ENCODE data around the gene MAGI2.
A peak's percentile ranks its signal among the peaks of the same experiment; 100 is the strongest.

The MAGI2 gene

DNA sequence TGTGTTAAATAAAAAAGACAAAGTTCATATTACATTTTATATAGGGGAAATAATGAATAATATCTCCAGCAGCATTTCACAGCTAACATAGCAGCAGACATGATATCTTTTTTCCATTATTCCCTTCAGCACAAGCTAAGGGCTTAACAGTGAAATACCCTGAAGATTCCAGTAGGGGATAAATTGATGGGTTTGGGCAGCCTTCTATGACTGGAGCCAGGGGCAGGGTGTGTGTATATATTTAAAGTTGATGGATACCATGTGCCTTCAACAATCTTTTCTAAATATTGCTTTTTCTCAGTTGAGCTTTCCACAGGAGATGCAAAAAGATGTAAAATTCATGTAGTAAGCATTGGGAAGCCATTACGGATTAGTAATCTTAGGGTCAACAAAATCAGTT, 151.2 kb downstream of the MAGI2 start:
- no peak for DNase-seq (ENCODE audit: low read depth, low spot score)

DNA sequence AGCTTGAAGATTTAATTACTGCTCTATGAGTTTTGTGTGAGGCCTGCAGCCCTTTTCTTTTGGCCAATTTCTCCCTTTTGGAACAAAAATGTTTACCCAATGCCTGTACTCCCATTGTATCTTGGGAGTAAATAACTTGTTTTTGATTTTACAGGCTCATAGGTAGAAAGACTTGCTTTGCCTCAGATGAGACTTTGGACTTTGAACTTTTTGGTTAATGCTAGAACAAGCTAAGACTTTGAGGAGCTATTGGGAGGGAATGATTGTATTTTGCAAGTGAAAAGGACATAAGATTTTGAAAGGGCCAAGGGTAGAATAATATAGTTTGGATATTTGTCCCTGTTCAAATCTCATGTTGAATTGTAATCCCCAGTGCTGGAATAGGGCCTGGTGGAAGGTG, 152.0 kb downstream of the MAGI2 start:
- DNase-seq (ENCODE audit: low read depth, low spot score), result no peak

DNA sequence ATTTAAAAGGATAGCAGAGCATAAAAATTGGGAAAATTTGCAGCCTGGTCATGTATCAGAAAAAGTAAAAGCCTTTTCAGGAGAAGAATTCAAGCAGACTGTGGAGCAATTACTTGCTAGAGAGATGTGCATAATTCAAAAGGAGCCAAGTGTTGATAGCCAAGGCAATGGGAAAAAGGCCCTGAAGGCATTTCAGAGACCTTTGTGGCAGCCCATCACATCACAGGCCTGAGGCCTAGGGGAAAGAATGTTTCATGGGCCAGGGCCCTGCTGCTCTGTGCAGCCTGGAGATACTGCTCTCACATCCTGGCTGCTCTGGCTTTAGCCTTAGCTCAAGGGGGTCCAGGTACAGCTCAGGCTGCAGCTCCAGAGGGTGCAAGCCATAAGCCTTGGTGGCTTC, 152.9 kb downstream of the MAGI2 start:
- no peak for DNase-seq (ENCODE audit: low read depth, low spot score)

DNA sequence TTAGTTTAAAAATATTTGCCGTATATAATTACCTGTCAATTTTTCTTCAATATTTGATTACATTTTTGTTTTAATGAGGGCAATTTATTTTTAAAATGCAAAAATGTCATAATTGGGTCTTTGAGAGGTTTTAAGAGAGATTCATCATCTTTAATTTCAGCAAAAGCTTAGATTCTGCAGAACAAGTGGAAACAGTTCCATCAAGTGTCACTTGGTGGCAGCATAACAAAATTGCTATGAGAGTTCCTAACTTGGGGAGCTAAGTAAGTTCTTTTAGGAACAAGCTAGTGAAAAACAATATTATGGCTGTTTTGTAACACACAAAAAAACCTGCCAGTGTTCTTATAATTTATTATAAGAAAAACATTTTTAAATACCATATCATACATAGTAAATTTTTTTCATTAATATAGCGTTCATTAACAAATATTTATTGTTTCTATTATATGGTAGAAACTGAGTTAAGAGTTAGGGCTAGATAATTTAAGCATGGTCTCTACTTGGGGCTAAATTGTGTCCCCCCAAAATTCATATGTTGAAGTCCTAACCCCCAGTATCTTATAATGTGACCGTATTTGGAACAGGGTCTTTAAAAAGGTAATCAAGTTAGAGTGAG, 155.2 kb downstream of the MAGI2 start:
- peak; percentile 71 for DNase-seq (ENCODE audit: low read depth, low spot score)

DNA sequence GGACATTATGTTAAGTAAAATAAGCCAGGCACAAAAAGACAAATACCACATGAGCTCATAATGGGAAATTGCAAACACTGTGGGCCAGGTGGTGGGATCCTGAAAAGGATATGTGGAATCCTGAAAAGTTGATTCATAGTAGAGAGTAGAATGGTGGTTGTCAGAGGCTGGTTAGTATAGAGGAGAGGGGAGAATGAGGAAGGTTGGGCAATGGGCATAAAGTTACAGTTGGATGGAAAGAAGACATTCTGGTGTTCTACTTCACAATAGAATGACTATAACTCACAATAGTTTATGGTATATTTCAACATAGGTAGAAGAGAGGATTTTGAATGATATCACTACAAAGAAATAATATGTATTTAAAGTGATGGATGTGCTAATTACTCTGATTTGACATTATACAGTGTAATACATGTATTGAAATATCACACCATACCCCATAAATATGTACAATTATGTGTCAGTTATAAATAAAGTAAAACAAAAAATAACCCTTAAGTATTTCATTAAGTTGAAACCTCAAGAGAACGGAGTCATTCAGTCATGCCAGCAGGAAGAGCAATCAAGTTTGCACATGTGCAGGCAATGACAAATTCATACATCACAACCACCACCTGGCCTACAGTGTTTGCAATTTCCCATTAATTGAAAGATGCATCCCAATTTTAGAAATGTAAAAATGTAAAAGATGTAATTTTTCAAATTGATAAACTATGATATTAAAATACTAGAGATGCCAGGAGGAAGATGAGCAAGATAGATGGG, 156.7 kb downstream of the MAGI2 start:
- DNase-seq (ENCODE audit: low read depth, low spot score), result no peak

DNA sequence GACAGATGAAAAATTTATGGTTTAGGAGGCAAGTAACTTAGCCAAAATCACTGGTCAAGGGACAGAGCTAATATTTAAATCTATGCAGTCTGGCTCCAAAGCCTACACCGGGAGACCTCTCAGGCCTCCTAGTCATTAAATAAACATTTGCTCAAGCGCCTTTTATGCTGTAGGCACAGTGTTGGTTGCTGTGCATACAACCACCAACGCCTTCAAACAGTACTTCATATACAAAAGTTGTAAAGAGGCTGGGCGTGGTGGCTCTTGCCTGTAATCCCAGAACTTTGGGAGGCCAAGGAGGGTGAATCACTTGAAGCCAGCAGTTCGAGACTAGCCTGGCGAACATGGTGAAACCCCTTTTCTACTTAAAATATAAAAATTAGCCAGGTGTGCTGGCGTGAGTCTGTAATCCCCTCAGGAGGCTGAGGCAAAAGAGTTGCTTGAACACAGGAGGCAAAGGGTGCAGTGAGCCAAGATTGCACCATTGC, 159.8 kb downstream of the MAGI2 start:
- DNase-seq (ENCODE audit: low read depth, low spot score), result peak; percentile 57

DNA sequence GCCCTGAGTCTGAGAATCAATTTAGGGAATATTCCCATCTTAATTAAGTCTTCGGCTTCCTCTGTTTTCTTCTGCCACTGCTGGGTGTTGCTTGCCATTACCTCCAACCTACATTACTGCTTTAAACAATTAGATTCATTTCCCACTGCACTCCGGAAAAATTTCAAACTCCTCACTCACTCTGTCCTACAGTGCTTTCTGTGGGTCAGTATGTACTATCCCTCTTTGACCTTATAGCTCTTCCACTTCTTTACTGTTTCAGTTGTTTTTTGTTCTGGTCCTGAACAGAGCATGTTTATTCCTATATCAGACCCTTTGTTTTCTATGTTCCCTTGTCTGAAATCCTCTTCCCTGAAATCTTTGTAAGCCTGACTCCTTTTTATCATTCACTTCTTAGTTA, 160.6 kb downstream of the MAGI2 start:
- no peak for DNase-seq (ENCODE audit: low read depth, low spot score)

DNA sequence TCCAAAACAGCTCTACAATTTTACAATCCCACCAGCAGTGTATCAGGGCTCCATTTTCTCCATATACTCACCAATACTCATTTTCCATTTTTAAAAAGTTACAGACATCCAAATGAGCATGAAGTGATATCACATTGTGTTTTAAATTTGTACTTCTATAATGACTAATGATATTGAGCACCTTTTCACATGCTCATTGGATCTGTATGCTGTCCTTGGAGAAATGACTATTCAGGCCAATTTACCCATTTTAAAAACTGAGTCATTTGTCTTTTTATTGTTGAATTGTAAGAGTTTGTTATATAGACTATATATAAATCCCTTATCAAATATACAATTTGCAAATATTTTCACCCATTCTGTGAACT, 162.0 kb downstream of the MAGI2 start:
- DNase-seq (ENCODE audit: low read depth, low spot score), result no peak

DNA sequence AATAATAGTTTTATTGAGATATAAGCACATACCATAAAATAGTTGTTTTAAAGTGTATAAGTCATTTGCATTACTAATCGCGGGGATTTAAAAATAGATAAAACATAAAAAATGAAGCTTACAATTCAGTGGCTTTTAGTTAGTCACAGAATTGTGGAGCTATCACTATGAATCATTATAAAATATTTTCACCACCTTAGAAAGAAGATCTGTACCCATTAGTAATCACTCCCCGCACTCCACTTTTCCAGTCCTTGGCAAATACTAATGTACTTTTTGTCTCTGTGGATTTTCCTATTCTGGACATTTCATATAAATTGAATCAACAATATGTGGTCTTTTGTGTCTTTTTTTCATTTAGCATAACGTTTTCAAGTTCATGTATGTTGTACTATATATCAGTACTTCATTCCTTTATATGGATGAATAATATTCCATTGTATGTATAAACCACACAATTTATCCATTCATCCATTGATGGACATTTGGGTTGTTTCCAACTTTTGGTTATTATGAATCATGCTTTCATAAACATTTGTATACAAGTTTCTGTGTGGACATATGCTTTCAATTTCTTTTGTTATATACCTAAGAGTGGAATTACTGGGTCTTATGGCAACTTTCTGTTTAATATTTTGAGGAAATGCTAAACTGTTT, 162.5 kb downstream of the MAGI2 start:
- no peak for DNase-seq (ENCODE audit: low read depth, low spot score)

DNA sequence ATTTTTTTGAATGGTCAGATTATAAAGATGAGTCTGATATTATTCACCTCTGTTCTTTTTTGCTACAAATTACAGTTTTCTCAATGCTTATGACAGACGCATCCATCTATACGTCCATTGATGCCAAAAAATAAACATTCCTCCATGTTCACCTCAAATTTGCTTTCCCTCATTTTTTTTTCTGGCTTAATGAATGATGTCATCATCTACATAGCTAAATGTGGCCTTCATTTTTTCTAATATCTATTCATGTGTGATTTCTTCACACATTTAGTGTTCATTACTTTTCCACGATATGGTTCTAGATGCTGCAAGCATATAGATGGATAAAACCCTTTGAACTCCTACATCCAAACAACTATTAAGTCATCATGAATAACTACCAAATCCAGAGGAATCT, 163.1 kb downstream of the MAGI2 start:
- no peak for DNase-seq (ENCODE audit: low read depth, low spot score)

DNA sequence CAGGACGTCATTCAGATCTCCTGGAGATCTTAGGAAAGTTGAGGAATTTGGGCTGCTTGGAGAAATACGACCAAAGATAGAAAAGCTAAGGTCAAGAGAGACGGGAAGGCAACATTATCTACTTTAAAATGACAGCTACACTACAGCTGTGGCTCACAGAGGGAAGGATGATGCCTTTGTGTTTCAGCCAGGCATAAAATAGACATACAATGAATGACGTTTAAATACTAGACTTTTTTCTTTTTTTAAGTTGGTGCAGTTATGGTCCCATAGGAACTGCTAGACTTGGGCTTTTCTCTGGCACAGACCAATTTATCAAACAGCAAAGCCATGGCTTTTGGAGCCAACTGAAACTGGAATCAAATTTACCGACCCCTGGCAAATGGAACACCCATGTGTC, 164.8 kb downstream of the MAGI2 start:
- DNase-seq (ENCODE audit: low read depth, low spot score), result no peak

DNA sequence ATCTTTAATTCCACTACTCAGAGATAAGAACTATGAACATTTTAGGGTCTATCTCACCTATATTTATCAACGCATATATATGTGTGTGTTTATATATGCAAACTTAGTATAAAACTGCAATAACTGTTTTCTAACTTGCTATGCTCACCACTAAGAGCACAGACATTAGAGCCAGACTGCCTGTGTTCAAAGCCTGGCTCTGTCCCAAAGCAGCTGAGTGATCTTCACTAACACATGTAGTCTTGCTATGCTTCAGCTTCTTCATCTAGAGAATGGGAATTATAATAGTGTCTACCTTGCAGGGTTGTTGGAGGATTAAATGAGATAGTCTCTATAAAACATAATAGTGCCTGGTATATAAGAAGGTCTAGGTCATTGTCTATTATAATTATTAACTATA, 165.5 kb downstream of the MAGI2 start:
- peak; percentile 19 for DNase-seq (ENCODE audit: low read depth, low spot score)

DNA sequence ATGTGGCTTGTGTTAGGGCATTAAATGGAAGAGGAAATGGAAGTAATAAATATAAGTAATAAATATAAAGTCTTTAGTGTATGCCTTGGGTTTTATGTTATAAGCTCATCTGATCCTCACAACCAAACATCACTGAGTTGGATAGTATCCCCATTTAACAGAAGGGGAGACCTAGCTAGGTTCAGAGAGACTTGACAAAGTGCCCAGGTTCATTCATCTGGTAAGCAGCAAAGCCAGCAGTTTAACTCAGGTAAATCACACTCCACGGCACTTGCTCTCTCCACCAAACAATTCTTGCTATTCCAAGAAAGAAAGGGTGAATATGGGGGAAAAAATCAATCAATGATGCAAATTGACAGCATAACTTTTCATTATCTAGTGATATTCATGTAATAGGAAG, 167.3 kb downstream of the MAGI2 start:
- no peak for DNase-seq (ENCODE audit: low read depth, low spot score)

DNA sequence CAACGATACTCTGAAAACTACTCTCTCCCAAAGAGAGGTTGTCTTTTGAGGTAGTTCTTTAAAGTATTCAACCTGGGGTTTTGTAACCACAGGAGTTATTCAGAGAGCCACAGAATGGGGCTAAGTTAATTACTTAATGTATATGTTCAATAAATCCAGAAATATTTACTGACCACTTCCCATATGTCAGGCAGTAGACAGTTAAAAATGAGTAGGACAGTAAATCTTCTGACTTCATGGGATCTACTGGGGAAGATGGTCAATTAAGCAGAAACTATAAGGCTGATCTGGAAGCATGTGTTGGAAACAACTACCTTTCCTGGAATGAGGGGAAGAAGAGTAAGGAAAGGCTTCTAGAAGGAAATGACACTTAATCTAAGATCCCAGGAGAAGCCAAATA, 167.7 kb downstream of the MAGI2 start:
- no peak for DNase-seq (ENCODE audit: low read depth, low spot score)

DNA sequence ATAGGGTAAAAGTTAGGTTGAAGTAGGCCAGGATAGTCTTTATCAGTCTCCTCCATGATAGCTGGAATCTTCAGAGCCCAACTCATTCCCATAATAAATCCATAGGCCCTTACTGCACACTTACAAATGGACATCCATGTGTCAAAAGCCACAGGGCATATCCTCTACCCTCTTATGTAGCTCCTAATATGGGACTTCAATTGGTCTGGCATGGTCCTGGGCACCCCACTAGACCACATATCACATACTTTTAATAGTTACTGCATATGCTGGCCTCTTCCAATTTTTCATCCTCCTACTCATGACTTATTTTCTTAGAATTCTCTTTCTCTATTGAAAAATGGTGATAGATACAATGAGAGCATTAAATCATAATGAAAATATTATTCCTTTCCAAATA, 169.3 kb downstream of the MAGI2 start:
- DNase-seq (ENCODE audit: low read depth, low spot score), result peak; percentile 39

DNA sequence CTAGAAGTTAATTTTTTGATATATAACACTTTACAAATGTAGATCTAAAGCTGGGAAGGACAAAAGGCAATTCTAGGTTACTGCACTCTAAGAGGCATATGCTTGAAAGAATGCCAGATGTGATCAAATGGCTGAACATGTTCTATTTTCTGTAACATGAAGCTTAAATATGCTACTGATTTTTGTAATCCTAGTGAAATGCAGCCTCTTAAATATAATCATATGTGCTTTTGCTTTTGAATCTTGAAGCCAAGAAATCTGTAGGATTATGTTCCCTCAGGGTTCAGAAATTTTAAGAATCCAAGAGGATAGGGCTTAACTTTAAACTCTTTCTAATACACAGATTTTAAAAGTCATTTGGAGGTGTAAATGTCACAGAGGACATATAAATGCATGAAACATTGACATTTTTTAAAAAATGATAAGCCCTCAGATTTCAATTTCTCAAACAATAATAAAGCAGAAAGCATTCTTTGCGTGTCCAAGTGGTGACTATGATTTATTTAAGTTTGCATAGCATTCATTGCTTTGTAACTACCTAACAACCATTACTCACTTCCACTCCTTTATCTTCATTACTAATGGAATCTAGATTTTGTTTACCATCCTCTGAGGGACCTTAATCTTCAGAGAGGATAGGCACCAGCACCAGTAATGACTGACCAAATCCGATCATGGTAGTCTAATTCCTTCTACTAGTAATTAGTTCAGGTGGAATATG, 170.4 kb downstream of the MAGI2 start:
- DNase-seq (ENCODE audit: low read depth, low spot score), result peak; percentile 53

DNA sequence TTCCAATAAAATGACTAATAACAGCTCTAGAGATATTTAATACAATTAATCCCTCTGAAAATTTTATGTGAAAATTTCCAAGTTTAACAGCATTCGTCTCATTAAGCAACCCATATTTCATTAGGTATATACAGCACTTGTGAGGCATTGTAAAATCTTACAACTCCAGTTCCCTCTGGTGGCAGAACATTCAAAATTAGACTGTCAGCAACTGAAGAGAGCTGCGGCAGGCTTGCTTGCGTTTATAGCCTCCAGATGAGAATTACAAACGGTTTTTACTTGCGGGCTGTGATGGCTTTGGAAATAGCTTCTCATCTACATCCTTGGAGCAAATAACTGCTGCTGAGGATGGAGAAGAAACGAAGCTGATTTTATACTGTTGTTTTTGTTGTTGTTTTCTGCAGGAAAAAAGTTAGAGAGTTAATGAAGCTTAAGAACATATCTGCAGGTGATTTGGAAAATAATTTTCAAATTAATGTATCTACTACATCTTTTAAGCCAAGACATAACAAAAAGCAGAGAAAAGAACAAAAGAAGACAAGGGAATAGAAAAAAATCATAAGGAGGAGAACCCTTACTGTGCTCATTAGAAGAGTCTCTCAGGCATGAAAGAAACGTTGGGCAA, 171.3 kb downstream of the MAGI2 start:
- DNase-seq (ENCODE audit: low read depth, low spot score), result peak; percentile 77

DNA sequence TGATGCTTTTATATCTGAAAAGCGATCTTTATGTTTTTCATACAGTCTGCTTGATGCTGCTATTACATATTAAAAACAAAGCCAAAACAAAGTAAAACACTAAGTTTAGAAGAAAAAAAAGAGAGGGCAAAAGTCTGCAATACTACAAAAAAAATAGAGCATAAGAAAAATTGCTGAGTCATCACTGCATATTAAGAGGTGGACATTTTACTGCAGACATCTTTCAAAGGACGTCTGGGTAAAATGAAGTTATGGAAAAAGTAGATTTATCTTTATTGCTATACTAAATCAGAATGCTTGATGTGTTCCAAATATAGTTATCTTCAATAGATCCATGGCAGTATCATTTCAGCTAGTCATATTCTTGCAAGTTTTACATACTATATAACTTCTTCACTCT, 172.0 kb downstream of the MAGI2 start:
- DNase-seq (ENCODE audit: low read depth, low spot score), result no peak

DNA sequence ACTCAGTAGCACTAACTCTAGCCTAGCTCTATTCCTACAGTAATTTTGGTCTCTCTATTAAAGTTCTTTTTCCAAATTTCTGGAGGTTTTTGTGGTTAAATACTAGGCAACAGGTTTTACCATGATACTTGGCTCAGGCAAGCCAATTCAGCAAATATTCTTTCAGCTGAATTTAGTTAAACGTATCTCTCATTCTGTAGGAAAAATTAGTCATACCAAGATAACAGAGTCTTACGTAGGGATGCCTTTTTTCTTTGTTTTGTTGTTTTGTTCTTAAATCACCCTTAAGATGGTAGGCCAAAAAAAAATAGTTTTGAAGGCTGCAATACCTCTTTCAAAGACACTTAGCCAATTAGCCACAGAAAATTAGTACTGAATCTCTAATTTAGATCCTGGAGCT, 180.5 kb downstream of the MAGI2 start:
- DNase-seq (ENCODE audit: low read depth, low spot score), result peak; percentile 56

DNA sequence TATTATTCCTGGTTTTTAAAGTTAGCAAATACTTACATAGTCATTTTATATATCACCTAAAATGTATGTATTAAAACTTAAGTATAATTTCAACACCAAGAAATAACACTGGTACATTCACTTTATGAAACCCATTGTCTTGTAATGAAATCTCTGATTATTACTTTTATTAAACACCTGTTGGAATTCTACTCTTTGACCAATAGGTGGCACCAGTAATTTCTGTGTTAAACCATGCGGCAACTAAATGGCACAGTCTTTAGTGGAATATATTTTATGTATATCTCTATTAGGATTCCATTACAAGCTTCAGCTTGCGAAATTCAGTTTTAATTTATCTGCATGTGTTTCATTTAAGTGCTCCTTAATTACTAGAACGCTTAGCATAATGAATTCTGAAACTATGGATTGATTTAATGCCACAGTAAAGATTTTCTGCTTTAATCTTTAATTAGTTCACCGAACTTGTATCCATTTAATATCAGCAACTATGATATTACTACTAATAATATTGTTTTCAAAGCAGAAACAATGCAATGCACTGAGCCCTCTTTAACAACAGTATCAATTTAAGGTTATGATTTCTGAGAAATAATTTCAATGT, 181.3 kb downstream of the MAGI2 start:
- peak; percentile 56 for DNase-seq (ENCODE audit: low read depth, low spot score)

DNA sequence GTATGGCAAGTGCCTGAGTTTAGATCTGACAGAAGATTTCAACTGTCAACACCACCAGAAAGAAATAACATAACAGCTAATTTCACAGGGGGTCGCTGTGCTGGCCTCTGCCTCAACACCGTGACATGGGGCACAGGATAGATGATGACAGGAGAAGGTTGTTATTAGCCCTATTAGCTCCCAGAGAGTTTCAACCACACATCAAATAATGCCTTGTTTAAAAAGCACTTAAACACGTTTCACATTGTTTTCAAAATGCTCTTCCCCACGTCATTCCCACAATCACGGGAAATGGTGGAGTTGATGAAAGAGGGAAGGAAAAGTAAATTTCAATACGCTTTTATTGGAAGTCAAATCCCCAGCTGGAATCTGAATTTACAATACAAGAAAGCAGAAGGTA, 184.7 kb downstream of the MAGI2 start:
- DNase-seq (ENCODE audit: low read depth, low spot score), result no peak
